MCF 10A (cell line): ENCODE measurements around the gene ZNF497. TPM values are rescaled to one million over a fixed set of nuclear protein-coding genes. Genes with fewer than 3 reads are reported as not detected.

ENCODE experiments used
- BruUV-seq: library from RNA; stranded (reverse); fragments of 400-500 nt; replicated peaks from 2 replicates; lab custom pipeline; 2021; lab: Mats Ljungman, UMichigan
- CTCF ChIA-PET: fragments of 300-600 bp; sonication (Branson Sonifier 250); formaldehyde crosslinking; extraction: SDS; loops from one replicate; lab custom pipeline; 2021; ENCODE audit warnings: antibody characterized with exemption, inconsistent platforms; lab: Yijun Ruan, JAX
- POLR2A ChIA-PET: fragments of 300-600, 350-650 bp; sonication (Branson Sonifier 250); formaldehyde crosslinking; extraction: SDS; loops from one replicate; lab custom pipeline; 2020; ENCODE audit warnings: antibody characterized with exemption, inconsistent platforms; lab: Yijun Ruan, JAX
- DNase-seq: peaks from one replicate; pipeline ENCODE4 v3.0.0-alpha.2; 2018; ENCODE audit not compliant: unreplicated experiment
- H3K27ac Mint-ChIP-seq: one replicate; pipeline ENCODE4 v1.8.0; 2022; ENCODE audit warnings: mild to moderate bottlenecking, low read depth, mixed read lengths; ENCODE audit not compliant: unreplicated experiment
- H3K27me3 Mint-ChIP-seq: one replicate; pipeline ENCODE4 v1.8.0; 2022; ENCODE audit warnings: mixed read lengths; ENCODE audit not compliant: insufficient read depth, unreplicated experiment
- H3K36me3 Mint-ChIP-seq: one replicate; pipeline ENCODE4 v1.8.0; 2022; ENCODE audit warnings: mild to moderate bottlenecking, moderate library complexity, mixed read lengths; ENCODE audit not compliant: insufficient read depth, unreplicated experiment
- H3K4me1 Mint-ChIP-seq: one replicate; pipeline ENCODE4 v1.8.0; 2022; ENCODE audit warnings: mixed read lengths; ENCODE audit not compliant: insufficient read depth, unreplicated experiment
- H3K4me3 Mint-ChIP-seq: one replicate; pipeline ENCODE4 v1.8.0; 2022; ENCODE audit warnings: mild to moderate bottlenecking, moderate library complexity, mixed read lengths; ENCODE audit not compliant: unreplicated experiment
- H3K9me3 Mint-ChIP-seq: one replicate; pipeline ENCODE4 v1.8.0; 2022; ENCODE audit warnings: mixed read lengths; ENCODE audit not compliant: unreplicated experiment
- CTCF ChIP-seq: fragments of 200-600 bp; IDR thresholded peaks from one replicate; pipeline ENCODE4 v1.8.0; 2022; ENCODE audit warnings: antibody characterized with exemption, mild to moderate bottlenecking; ENCODE audit not compliant: unreplicated experiment
- intact Hi-C: fragments of 100-400 bp; cut with micrococcal nuclease; formaldehyde crosslinking; loops from 2 replicates; pipeline ENCODE4 v1.14.1; 2022
- total RNA-seq: library from RNA; stranded (reverse); gene quantifications from 2 replicates; pipeline ENCODE4 v1.2.3, GENCODE V29; 2022

The ZNF497 gene
- total RNA-seq, 1 experiment from 2014 or later = 3.2 TPM

GRCh38 chr19:58400916-58401839 is 38.6 kb upstream of the ZNF497 start:
- H3K27me3 Mint-ChIP-seq = no peaks in the 10 kb centered on the region
- H3K4me1 Mint-ChIP-seq = peaks cover 13% of the 10 kb centered on the region
- TF ChIP-seq CTCF = no peak
- peak overlapping the region; percentile 92 for H3K4me3 Mint-ChIP-seq
- H3K9me3 Mint-ChIP-seq = no peaks in the 10 kb centered on the region
- ChIA-PET CTCF (interaction anchor here (1.3 to 2.1 kb wide), 2 partner anchors 13 to 113 kb away, joined by 5 to 7 read pairs; no protein-coding TSS in a partner anchor), POLR2A (interaction anchor here (0.6 to 4.7 kb wide), 5 partner anchors 13 to 52 kb away, joined by 3 to 22 read pairs (median 4); partner anchors contain the start of genes RPS5, ZNF324B and ZNF497)
- H3K36me3 Mint-ChIP-seq = peaks cover 6% of the 10 kb centered on the region
- H3K27ac Mint-ChIP-seq = peak overlapping the region; percentile 95
- intact Hi-C loops = loop anchor here (1.0 kb wide), 1 partner anchor 20 kb away; the partner anchor contains the start of gene ZNF837
- peak; percentile 100 for DNase-seq
- no TSS peak for BruUV-seq

DNA sequence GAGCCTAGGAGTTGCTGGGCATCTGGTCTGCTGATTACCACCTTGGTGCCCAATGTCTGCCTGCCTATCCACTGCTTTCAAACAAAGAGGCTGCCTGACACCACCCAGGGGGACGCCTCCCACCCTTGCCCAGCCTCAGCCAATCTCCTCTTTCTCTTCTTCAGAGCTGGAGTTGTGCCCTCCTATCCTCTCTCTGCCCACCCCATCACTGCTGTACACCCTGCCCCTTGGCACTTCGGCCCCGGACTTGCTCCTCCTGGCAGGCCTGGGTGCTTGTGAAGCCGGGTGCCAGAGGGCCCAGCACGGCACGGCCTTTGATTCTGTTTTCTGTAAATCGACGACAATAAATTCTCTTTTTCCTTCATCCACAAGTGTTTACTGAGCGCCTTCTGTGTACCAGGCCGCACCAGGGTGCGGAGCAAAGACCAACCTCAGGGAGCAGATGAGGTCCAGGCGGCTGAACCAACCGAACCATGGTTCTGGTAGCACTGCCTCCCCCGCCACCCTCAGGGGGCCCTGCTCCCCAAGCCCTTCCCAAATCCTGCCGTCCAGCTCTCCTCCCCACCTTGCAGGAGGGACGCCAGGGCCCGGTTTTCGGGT is 37.9 kb upstream of the ZNF497 start:
- intact Hi-C loops = no loop called here
- Mint-ChIP-seq H3K4me3 (peak overlapping the region; percentile 92), H3K9me3 (no peaks in the 10 kb centered on the region), H3K4me1 (peaks cover 19% of the 10 kb centered on the region), H3K36me3 (peaks cover 11% of the 10 kb centered on the region), H3K27me3 (no peaks in the 10 kb centered on the region), H3K27ac (peak overlapping the region; percentile 95)
- TF ChIP-seq CTCF = no peak
- CTCF ChIA-PET = interaction anchor here (1.3 kb wide), 1 partner anchor 13 kb away, joined by 5 read pairs; no protein-coding TSS in a partner anchor
- BruUV-seq = no TSS peak
- DNase-seq = no peak
- POLR2A ChIA-PET = interaction anchor here (1.0 to 4.7 kb wide), 2 partner anchors 12 to 53 kb away, joined by 3 to 22 read pairs; partner anchors contain the start of gene RPS5

DNA sequence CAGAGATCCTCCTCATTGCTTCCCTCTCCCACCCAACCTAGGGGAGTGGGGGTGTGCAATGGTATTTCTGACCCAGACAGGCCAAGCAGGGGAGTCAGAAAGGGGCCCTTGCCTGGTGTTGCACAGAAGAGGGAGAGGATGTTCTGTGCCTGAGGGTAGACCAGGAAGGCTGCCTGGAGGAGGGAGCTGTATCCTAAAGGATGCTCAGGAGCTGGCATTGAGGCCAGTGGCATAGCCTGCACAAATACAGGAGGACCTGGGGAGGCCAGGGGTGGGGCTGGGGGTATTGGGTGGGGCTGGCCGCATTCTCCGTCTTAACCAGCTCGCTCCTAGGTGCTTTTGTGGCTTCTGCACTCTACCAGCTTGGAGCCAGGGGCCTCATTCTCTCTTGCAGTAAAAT is 37.4 kb upstream of the ZNF497 start:
- intact Hi-C loops = no loop called here
- peaks cover 16% of the 10 kb centered on the region for H3K36me3 Mint-ChIP-seq
- CTCF ChIA-PET = interaction anchor here (1.3 kb wide), 1 partner anchor 12 kb away, joined by 5 read pairs; no protein-coding TSS in a partner anchor

More for the DNA sequence above, 37.4 kb upstream of the ZNF497 start:
- DNase-seq = no peak
- peaks cover 20% of the 10 kb centered on the region for H3K4me1 Mint-ChIP-seq
- BruUV-seq = no TSS peak
- H3K27me3 Mint-ChIP-seq = no peaks in the 10 kb centered on the region
- no peak for TF ChIP-seq CTCF
- H3K27ac Mint-ChIP-seq = no peak overlapping the region
- H3K4me3 Mint-ChIP-seq = peak overlapping the region; percentile 92
- POLR2A ChIA-PET = interaction anchor here (1.0 to 4.7 kb wide), 2 partner anchors 11 to 54 kb away, joined by 3 to 22 read pairs; partner anchors contain the start of gene RPS5
- H3K9me3 Mint-ChIP-seq = no peaks in the 10 kb centered on the region
